Thyroid gland (tissue), 4 donors: ENCODE results near the gene FAM131C. TPM values are rescaled to one million over a fixed set of nuclear protein-coding genes. Genes with fewer than 3 reads are reported as not detected.
"Not testable (repeated sequence)": the region's sequence is repeated elsewhere in the genome, so short reads cannot be mapped to it uniquely, and the experiment has no call there.

Experiments used
- DNase-seq, 2 donors: peaks; one replicate each; pipeline ENCODE4 v3.0.0-alpha.2; 2019
- H3K27ac ChIP-seq, 3 donors: fragments of 200-600 bp; sonication (generic); 1 replicate in 2 of 3; 2 replicates in 1 of 3; pipeline ENCODE4 v1.5.1; 2016 to 2019; ENCODE audit warnings: mild to moderate bottlenecking in 1 of 3, moderate library complexity in 1 of 3
- H3K27me3 ChIP-seq: fragments of 200-600 bp; sonication (generic); one replicate; pipeline ENCODE4 v1.5.1; 2019
- H3K36me3 ChIP-seq, 2 donors: fragments of 200-600 bp; sonication (generic); one replicate each; pipeline ENCODE4 v1.5.1; 2016 to 2019
- H3K4me1 ChIP-seq, 2 donors: fragments of 200-600 bp; sonication (generic); one replicate each; pipeline ENCODE4 v1.5.1; 2017 to 2019
- H3K4me3 ChIP-seq, 3 donors: fragments of 200-600 bp; sonication (generic); replicated peaks in 1 of 3; 1 replicate in 2 of 3; 2 replicates in 1 of 3; pipeline ENCODE4 v1.5.1; 2016; ENCODE audit warnings: mild to moderate bottlenecking in 1 of 3
- H3K9me3 ChIP-seq: fragments of 200-600 bp; sonication (generic); one replicate; pipeline ENCODE4 v1.5.1; 2017
- CTCF ChIP-seq, 6 experiments: fragments of 200-600 bp in 3 of 6; fragments of 450-650 bp in 3 of 6; sonication (generic) in 3 of 6; IDR thresholded peaks; one replicate each; pipeline ENCODE4 v1.5.1; 2016 to 2019; ENCODE audit warnings: antibody characterized with exemption in 6 of 6, mild to moderate bottlenecking in 2 of 6, inconsistent platforms in 1 of 6, moderate library complexity in 1 of 6
- POLR2A ChIP-seq, 2 donors: fragments of 450-650 bp; IDR thresholded peaks; one replicate each; pipeline ENCODE4 v1.6.1; 2017; ENCODE audit warnings: antibody characterized with exemption in 2 of 2, mild to moderate bottlenecking in 2 of 2, moderate library complexity in 1 of 2
- WGBS, 2 donors: methylation state at CpG; one replicate each; pipeline ENCODE4 v1.1.5; 2017; 5-methylcytosine and 5-hydroxymethylcytosine counted together
- intact Hi-C: fragments of 100-400 bp; cut with DNase I; formaldehyde crosslinking; loops from one replicate; pipeline ENCODE4 v1.15.1; 2023
- total RNA-seq, 4 donors: library from RNA; depleted of rRNA; stranded (reverse); fragments of >200 nt; gene quantifications; one replicate each; pipeline ENCODE4 v1.2.3, GENCODE V29; 2016

Gene FAM131C
- total RNA-seq, 4 donors from 2014 or later, result 0.42 to 2.7 (median 1.5) TPM

DNA sequence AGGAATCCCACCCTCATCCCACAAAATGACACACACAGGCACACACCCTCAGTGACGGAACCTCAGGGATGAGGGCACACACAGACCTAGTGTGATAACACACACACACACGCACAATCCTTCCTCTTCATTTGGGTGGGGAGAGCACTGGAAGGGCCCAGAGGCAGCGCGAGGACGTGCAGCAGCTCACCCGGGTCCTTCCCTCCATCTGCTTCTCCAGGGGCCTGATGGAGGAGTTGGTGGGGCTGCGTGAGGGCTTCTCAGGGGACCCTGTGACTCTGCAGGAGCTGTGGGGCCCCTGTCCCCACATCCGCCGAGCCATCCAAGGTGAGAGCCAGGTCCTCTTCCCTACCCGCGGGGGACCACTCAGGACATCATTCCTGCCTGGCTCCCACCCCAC, 51.1 kb downstream of the FAM131C start:
- Histone ChIP-seq H3K4me3 (no peak overlapping the region), H3K27ac (peak overlapping the region in 1 of 3 donors; percentile 5), H3K9me3 (no peaks in the 10 kb centered on the region), H3K27me3 (no peaks in the 10 kb centered on the region), H3K36me3 (no peaks in the 10 kb centered on the region), H3K4me1 (peaks cover 41 to 47% of the 10 kb centered on the region in 2 donors)
- intact Hi-C loops, result no loop called here
- DNase-seq, result no peak
- no peak for TF ChIP-seq CTCF (IDR thresholded peaks at IDR 0.05)
- no peak for TF ChIP-seq POLR2A (IDR thresholded peaks at IDR 0.05)
- WGBS, 2 donors, result 80 to 84% methylated on average over 11 of the region's 11 CpGs

DNA sequence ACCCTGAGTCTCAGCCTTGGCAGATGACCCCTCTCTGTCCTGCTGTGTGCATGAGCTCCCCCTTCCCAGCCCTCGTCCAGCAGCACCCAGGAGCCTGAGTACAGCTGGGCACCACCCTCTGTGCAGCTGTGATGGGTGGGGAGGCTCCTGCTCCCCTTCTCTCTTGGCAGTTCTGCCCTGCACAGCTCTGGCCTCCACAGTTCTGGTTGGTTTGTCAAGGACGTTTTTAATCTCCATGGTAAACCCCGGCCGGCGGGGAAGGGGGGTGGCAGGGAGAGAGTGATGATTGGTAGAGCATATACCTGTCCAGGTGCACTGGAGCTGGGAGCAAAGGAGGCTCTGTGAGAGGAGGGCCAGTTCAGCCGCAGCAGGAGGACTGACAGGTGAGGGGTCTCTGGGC, 51.8 kb downstream of the FAM131C start, which contains the start of gene CLCNKA:
Gene CLCNKA (plus strand): TSS at position 356 of the 400 bp plus-strand sequence. CDS start 584 bp downstream, outside the sequence.
- intact Hi-C loops, result no loop called here
- Histone ChIP-seq H3K4me3 (no peak within 1 kb of the TSS), H3K27me3 (no peaks in the 10 kb centered on the region), H3K4me1 (peaks cover 42% of the 10 kb centered on the region in 2 donors), H3K9me3 (no peaks in the 10 kb centered on the region), H3K36me3 (no peaks in the 10 kb centered on the region), H3K27ac (peak within 1 kb of the TSS in 2 of 3 donors; percentile 5 to 33)
- TF ChIP-seq POLR2A (IDR thresholded peaks at IDR 0.05) (peak in 1 of 2 donors; percentile 43), CTCF (IDR thresholded peaks at IDR 0.05) (no peak)
- DNase-seq, result peak; percentile 88 to 91
- WGBS, 2 donors, result 30 to 41% methylated on average over 6 of the region's 6 CpGs

DNA sequence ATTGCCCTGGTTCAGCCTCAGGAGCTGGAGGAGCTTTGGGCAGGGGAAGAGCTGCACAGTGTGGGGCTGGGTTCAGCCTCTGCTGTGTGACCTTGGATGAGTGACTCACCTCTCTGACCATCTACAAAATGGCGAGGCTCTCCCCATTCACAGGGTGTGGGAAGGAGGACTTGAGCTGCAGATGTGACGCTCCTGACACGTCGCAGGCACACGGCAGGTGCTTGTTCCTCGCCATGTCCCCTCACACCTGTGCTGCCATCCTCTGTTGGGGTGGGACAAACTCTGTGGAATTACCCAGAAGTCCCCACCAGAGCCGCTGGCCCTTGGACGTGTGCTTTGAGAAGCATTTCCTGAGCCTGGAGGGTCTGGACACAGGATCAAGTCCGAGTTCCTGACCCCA, 52.6 kb downstream of the FAM131C start:
- H3K4me3 ChIP-seq, intact Hi-C loops, H3K9me3 ChIP-seq, H3K36me3 ChIP-seq, DNase-seq, H3K27me3 ChIP-seq: not testable (repeated sequence)
- WGBS, 2 donors, result 100% methylated on average over 1 of the region's 9 CpGs; no CpG with 5 or more reads in 1 of the 2 donors
- peak overlapping the region in 1 of 3 donors; percentile 33 for H3K27ac ChIP-seq
- H3K4me1 ChIP-seq, result peaks cover 41 to 45% of the 10 kb centered on the region in 2 donors

- WGBS, 2 donors, result 57 to 72% methylated on average over 4 to 6 of the region's 6 CpGs
- intact Hi-C loops, result no loop called here
- peaks cover 45 to 48% of the 10 kb centered on the region in 2 donors for H3K4me1 ChIP-seq
- no peaks in the 10 kb centered on the region for H3K36me3 ChIP-seq
- H3K4me3 ChIP-seq, result no peak overlapping the region
- peak overlapping the region in 1 of 3 donors; percentile 96 for H3K27ac ChIP-seq
- TF ChIP-seq POLR2A (IDR thresholded peaks at IDR 0.05) (no peak), CTCF (IDR thresholded peaks at IDR 0.05) (no peak)
- H3K27me3 ChIP-seq, result no peaks in the 10 kb centered on the region
- peak in 1 of 2 donors; percentile 41 for DNase-seq
- no peaks in the 10 kb centered on the region for H3K9me3 ChIP-seq
Measured at GRCh38 chr1:16020325-16020724, 53.1 kb downstream of the FAM131C start.

DNA sequence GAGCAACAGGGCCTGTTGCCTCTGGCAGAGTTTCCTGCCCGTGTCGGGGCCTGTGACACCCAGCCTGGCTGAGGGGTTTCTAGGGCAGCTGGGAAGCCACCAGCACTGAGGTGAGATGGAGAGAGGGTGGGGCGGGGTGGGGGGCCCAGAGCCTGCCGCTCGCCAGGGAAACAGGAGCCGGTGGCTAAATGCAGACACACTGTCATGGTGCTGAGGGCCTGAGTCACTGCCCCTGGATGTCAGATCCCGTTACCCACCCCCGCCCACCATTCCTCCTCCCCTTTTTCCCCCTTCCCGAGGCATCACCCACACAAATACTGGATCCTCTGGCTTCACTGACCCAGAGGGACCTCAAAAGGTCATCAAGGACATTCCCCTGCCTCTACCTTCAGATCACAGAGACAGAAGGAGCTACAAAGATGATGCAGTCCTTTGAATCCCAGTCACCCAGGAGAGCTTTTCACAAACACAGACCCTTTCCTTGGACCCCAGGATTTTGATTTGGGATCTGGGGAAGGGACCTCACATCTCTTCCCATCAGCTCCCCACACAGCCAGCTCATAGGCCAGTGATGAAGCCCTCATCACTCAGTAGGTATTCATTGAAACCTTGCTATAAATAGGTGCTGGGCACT, 53.7 kb downstream of the FAM131C start:
- intact Hi-C loops, result no loop called here
- no peaks in the 10 kb centered on the region for H3K27me3 ChIP-seq
- TF ChIP-seq CTCF (IDR thresholded peaks at IDR 0.05) (no peak), POLR2A (IDR thresholded peaks at IDR 0.05) (no peak)
- H3K4me3 ChIP-seq, result no peak overlapping the region
- WGBS, 2 donors, result 66 to 68% methylated on average over 8 to 9 of the region's 9 CpGs
- DNase-seq, result peak in 1 of 2 donors; percentile 73
- H3K9me3 ChIP-seq, result no peaks in the 10 kb centered on the region
- H3K36me3 ChIP-seq, result no peaks in the 10 kb centered on the region
- peak overlapping the region in 2 of 3 donors; percentile 67 to 96 for H3K27ac ChIP-seq
- H3K4me1 ChIP-seq, result peaks cover 51 to 54% of the 10 kb centered on the region in 2 donors
